Esophagus (tissue), 2 donors: ENCODE results near the gene SFXN5. TPM values are rescaled to one million over a fixed set of nuclear protein-coding genes. Genes with fewer than 3 reads are reported as not detected.

Experiments
- H3K27ac ChIP-seq, 2 donors: one replicate each; pipeline ENCODE4 v1.5.1; 2013; ENCODE audit warnings: low read depth in 2 of 2, mild to moderate bottlenecking in 2 of 2, inconsistent platforms in 1 of 2, low read length in 1 of 2, moderate library complexity in 1 of 2
- H3K27me3 ChIP-seq, 2 donors: one replicate each; pipeline ENCODE4 v1.6.1; 2013; ENCODE audit warnings: low read length in 2 of 2, control low read depth in 1 of 2, mild to moderate bottlenecking in 1 of 2; ENCODE audit not compliant: insufficient read depth in 2 of 2, control insufficient read depth in 1 of 2
- H3K36me3 ChIP-seq, 2 donors: one replicate each; pipeline ENCODE4 v1.6.1; 2013; ENCODE audit warnings: low read length in 1 of 2; ENCODE audit not compliant: control insufficient read depth in 2 of 2, insufficient read depth in 2 of 2
- H3K4me1 ChIP-seq, 2 donors: one replicate each; pipeline ENCODE4 v1.6.1; 2013; ENCODE audit warnings: low read length in 1 of 2; ENCODE audit not compliant: control insufficient read depth in 2 of 2, insufficient read depth in 2 of 2
- H3K4me3 ChIP-seq, 2 donors: one replicate each; pipeline ENCODE4 v1.5.1; 2013; ENCODE audit warnings: low read length in 2 of 2, mild to moderate bottlenecking in 2 of 2, low read depth in 1 of 2, moderate library complexity in 1 of 2
- H3K9me3 ChIP-seq, 2 donors: one replicate each; pipeline ENCODE4 v1.6.1; 2013; ENCODE audit warnings: mild to moderate bottlenecking in 2 of 2, low read depth in 1 of 2, low read length in 1 of 2, moderate library complexity in 1 of 2; ENCODE audit not compliant: control insufficient read depth in 2 of 2, insufficient read depth in 1 of 2
- WGBS, 2 donors: extraction: QIAGEN DNeasy Blood & Tissue Kit; methylation state at CpG; one replicate each; pipeline ENCODE4 v1.1.7; 2013; 5-methylcytosine and 5-hydroxymethylcytosine counted together
- polyA plus RNA-seq, 2 donors: library from polyadenylated mRNA; stranded (reverse); fragments of 200-250 nt; gene quantifications; one replicate each; pipeline ENCODE4 v1.2.3, GENCODE V29; 2013
- donor health status: healthy with polysubstance abuse.
- donor health status: Bipolar disorder and iron deficiency.

Gene SFXN5
- polyA plus RNA-seq, 2 donors, result 4.2 to 6.6 TPM

- 82 to 83% methylated on average over 11 of the region's 11 CpGs for WGBS, 2 donors
- H3K4me3 ChIP-seq, result no peak overlapping the region
- peaks cover 0 to 7% of the 10 kb centered on the region in 2 donors for H3K36me3 ChIP-seq
These were observed 79.4 kb downstream of the SFXN5 start for GRCh38 chr2:72991980-72992733.

GRCh38 chr2:72991439-72991725 is 80.1 kb downstream of the SFXN5 start:
- H3K4me1 ChIP-seq, result no peaks in the 10 kb centered on the region
- H3K27ac ChIP-seq, result no peak overlapping the region
- H3K9me3 ChIP-seq, result no peaks in the 10 kb centered on the region
- H3K4me3 ChIP-seq, result no peak overlapping the region
- no peaks in the 10 kb centered on the region for H3K27me3 ChIP-seq
- H3K36me3 ChIP-seq, result peaks cover 0 to 7% of the 10 kb centered on the region in 2 donors
- 92 to 95% methylated on average over 6 of the region's 6 CpGs for WGBS, 2 donors

More at GRCh38 chr2:72991980-72992733, 79.4 kb downstream of the SFXN5 start:
- Histone ChIP-seq H3K27me3 (no peaks in the 10 kb centered on the region), H3K27ac (no peak overlapping the region), H3K9me3 (no peaks in the 10 kb centered on the region), H3K4me1 (no peaks in the 10 kb centered on the region)

GRCh38 chr2:72990695-72991438 is 80.6 kb downstream of the SFXN5 start:
- no peak overlapping the region for H3K4me3 ChIP-seq
- WGBS, 2 donors, result 87 to 89% methylated on average over 12 to 13 of the region's 13 CpGs
- H3K4me1 ChIP-seq, result no peaks in the 10 kb centered on the region
- peaks cover 0 to 7% of the 10 kb centered on the region in 2 donors for H3K36me3 ChIP-seq
- no peaks in the 10 kb centered on the region for H3K27me3 ChIP-seq
- no peaks in the 10 kb centered on the region for H3K9me3 ChIP-seq
- no peak overlapping the region for H3K27ac ChIP-seq

- Histone ChIP-seq H3K9me3 (no peaks in the 10 kb centered on the region), H3K36me3 (peaks cover 0 to 4% of the 10 kb centered on the region in 2 donors), H3K4me1 (no peaks in the 10 kb centered on the region), H3K4me3 (no peak overlapping the region), H3K27ac (no peak overlapping the region), H3K27me3 (no peaks in the 10 kb centered on the region)
- 80 to 86% methylated on average over 24 to 26 of the region's 26 CpGs for WGBS, 2 donors
These were observed 81.5 kb downstream of the SFXN5 start for GRCh38 chr2:72989770-72990556.

GRCh38 chr2:72988726-72989273 is 82.7 kb downstream of the SFXN5 start:
- Histone ChIP-seq H3K9me3 (no peaks in the 10 kb centered on the region), H3K4me3 (no peak overlapping the region), H3K36me3 (peaks cover 0 to 4% of the 10 kb centered on the region in 2 donors), H3K27ac (no peak overlapping the region), H3K27me3 (no peaks in the 10 kb centered on the region), H3K4me1 (no peaks in the 10 kb centered on the region)
- 90 to 95% methylated on average over 9 of the region's 9 CpGs for WGBS, 2 donors

- no peaks in the 10 kb centered on the region for H3K27me3 ChIP-seq
- no peaks in the 10 kb centered on the region for H3K9me3 ChIP-seq
- H3K4me3 ChIP-seq, result no peak overlapping the region
- no peaks in the 10 kb centered on the region for H3K4me1 ChIP-seq
- peaks cover 0 to 6% of the 10 kb centered on the region in 2 donors for H3K36me3 ChIP-seq
- 94 to 95% methylated on average over 3 of the region's 3 CpGs for WGBS, 2 donors
- no peak overlapping the region for H3K27ac ChIP-seq
These were observed 83.5 kb downstream of the SFXN5 start for GRCh38 chr2:72988041-72988440.

GRCh38 chr2:72985891-72986683 is 85.4 kb downstream of the SFXN5 start:
- WGBS, 2 donors, result 66 to 85% methylated on average over 12 of the region's 12 CpGs
- no peaks in the 10 kb centered on the region for H3K4me1 ChIP-seq
- H3K9me3 ChIP-seq, result no peaks in the 10 kb centered on the region
- H3K27me3 ChIP-seq, result no peaks in the 10 kb centered on the region
- no peak overlapping the region for H3K27ac ChIP-seq
- H3K4me3 ChIP-seq, result no peak overlapping the region
- H3K36me3 ChIP-seq, result peaks cover 0 to 6% of the 10 kb centered on the region in 2 donors

- WGBS, 2 donors, result 91 to 94% methylated on average over 5 of the region's 5 CpGs
These were observed 86.4 kb downstream of the SFXN5 start for GRCh38 chr2:72985136-72985535.

More at GRCh38 chr2:72985136-72985535, 86.4 kb downstream of the SFXN5 start:
- Histone ChIP-seq H3K4me3 (no peak overlapping the region), H3K4me1 (no peaks in the 10 kb centered on the region), H3K27me3 (no peaks in the 10 kb centered on the region), H3K36me3 (peaks cover 0 to 6% of the 10 kb centered on the region in 2 donors), H3K27ac (no peak overlapping the region), H3K9me3 (no peaks in the 10 kb centered on the region)
